Panc1 (cell line): ENCODE measurements around the gene WDR1. TPM values are rescaled to one million over a fixed set of nuclear protein-coding genes. Genes with fewer than 3 reads are reported as not detected.

Experiments
- ATAC-seq: fragments of 200-7000 bp; cut with Tn5 transposase; 2 replicates; pipeline ENCODE4 v1.9.1; 2020; ENCODE audit warnings: mild to moderate bottlenecking, moderate library complexity
- BruUV-seq: library from RNA; stranded (reverse); fragments of 400-500 nt; replicated peaks from 2 replicates; lab custom pipeline; 2021; lab: Mats Ljungman, UMichigan
- CTCF ChIA-PET: fragments of 300-600 bp; sonication (Branson Sonifier 250); formaldehyde crosslinking; loops from one replicate; lab custom pipeline; 2022; ENCODE audit warnings: antibody characterized with exemption; lab: Charles Lee
- POLR2A ChIA-PET: fragments of 300-600 bp; sonication (Branson Sonifier 250); formaldehyde crosslinking; loops from one replicate; lab custom pipeline; 2022; ENCODE audit warnings: antibody characterized with exemption; lab: Charles Lee
- DNase-seq: peaks from one replicate; pipeline ENCODE4 v3.0.0-alpha.2; 2010; ENCODE audit warnings: low read depth, low spot score
- H3K27ac ChIP-seq: 2 replicates; pipeline ENCODE4 v1.5.1; 2011; ENCODE audit warnings: mild to moderate bottlenecking, low read length, inconsistent platforms
- H3K27me3 ChIP-seq: fragments of 200-500 bp; sonication (Bioruptor generic); 2 replicates; pipeline ENCODE4 v1.6.0; 2014; ENCODE audit warnings: low read length, inconsistent platforms; ENCODE audit not compliant: control insufficient read depth, insufficient read depth
- H3K36me3 ChIP-seq: fragments of 200-500 bp; sonication (Bioruptor generic); 2 replicates; pipeline ENCODE4 v1.5.1; 2014; ENCODE audit warnings: inconsistent platforms, mild to moderate bottlenecking, low read length, moderate library complexity; ENCODE audit not compliant: control insufficient read depth, insufficient read depth
- H3K4me1 ChIP-seq: 2 replicates; pipeline ENCODE4 v1.5.1; 2011; ENCODE audit warnings: inconsistent platforms, mild to moderate bottlenecking, low read length, moderate library complexity; ENCODE audit not compliant: control insufficient read depth, insufficient read depth
- H3K4me3 ChIP-seq, 2 experiments: 2 replicates each; pipeline ENCODE4 v1.5.1; 2011 to 2012; ENCODE audit warnings: low read depth in 2 of 2, low read length in 2 of 2, mild to moderate bottlenecking in 2 of 2, inconsistent platforms in 1 of 2, moderate library complexity in 1 of 2
- H3K9me3 ChIP-seq: fragments of 200-500 bp; sonication (Bioruptor generic); 2 replicates; pipeline ENCODE4 v1.5.1; 2014; ENCODE audit warnings: low read depth, mild to moderate bottlenecking, inconsistent platforms, low read length, moderate library complexity; ENCODE audit not compliant: control insufficient read depth, insufficient read depth
- POLR2AphosphoS5 ChIP-seq: IDR thresholded peaks from 2 replicates; pipeline ENCODE4 v1.6.1; 2012; ENCODE audit warnings: mild to moderate bottlenecking, low read depth, low read length, moderate library complexity
- REST ChIP-seq, 2 experiments: IDR thresholded peaks; 2 replicates each; pipeline ENCODE4 v1.6.1; 2011 to 2012; ENCODE audit warnings: low read depth in 2 of 2, control low read depth in 1 of 2, low read length in 1 of 2, mild to moderate bottlenecking in 1 of 2, moderate library complexity in 1 of 2; ENCODE audit not compliant: insufficient read depth in 1 of 2
- SIN3A ChIP-seq: IDR thresholded peaks from 2 replicates; pipeline ENCODE4 v1.6.1; 2012; ENCODE audit warnings: low read depth, mild to moderate bottlenecking, low read length, moderate library complexity, borderline replicate concordance; ENCODE audit not compliant: insufficient read depth
- TCF7L2 ChIP-seq: IDR thresholded peaks from 2 replicates; pipeline ENCODE4 v1.6.1; 2011; ENCODE audit warnings: mild to moderate bottlenecking, low read depth, low read length, inconsistent platforms
- in situ Hi-C: cut with HindIII; loops from 2 replicates; pipeline ENCODE4 v1.10.0; 2016; ENCODE audit warnings: low sequenced_read_pairs, low pct_unique_long_range_greater_than_20kb
- intact Hi-C: fragments of 100-400 bp; cut with micrococcal nuclease; formaldehyde crosslinking; loops from one replicate; pipeline ENCODE4 v1.10.0; 2022; ENCODE audit not compliant: unreplicated experiment
- total RNA-seq: library from RNA; stranded (reverse); gene quantifications from one replicate; pipeline ENCODE4 v1.2.1, GENCODE V29; 2021; ENCODE audit not compliant: unreplicated experiment
- TF ChIP-seq, protein P1 (sequence below): fragments of 450-650 bp; IDR thresholded peaks from 2 replicates; pipeline ENCODE4 v1.5.1; 2017; ENCODE audit warnings: mild to moderate bottlenecking

Gene WDR1
- total RNA-seq, 1 experiment from 2014 or later: 260 TPM

GRCh38 chr4:10119278-10119677, 2.7 kb upstream of the WDR1 start:
- POLR2A ChIA-PET: interaction anchor here (0.8 kb wide), 1 partner anchor 12 kb away, joined by 3 read pairs; no protein-coding TSS in a partner anchor
- H3K4me1 ChIP-seq: peaks cover 12% of the 10 kb centered on the region
- no peaks in the 10 kb centered on the region for H3K27me3 ChIP-seq
- DNase-seq (no peak), ATAC-seq (no peak)
- intact Hi-C loops: no loop called here
- no peak for TF ChIP-seq TCF7L2
- no peak for TF ChIP-seq SIN3A
- no peak for TF ChIP-seq REST (IDR thresholded peaks at IDR 0.05; ENCODE audit: insufficient read depth in 1 of 2, low read depth in 2 of 2, low read length in 1 of 2)
- no peak for TF ChIP-seq POLR2AphosphoS5
- TF ChIP-seq, protein P1, sequence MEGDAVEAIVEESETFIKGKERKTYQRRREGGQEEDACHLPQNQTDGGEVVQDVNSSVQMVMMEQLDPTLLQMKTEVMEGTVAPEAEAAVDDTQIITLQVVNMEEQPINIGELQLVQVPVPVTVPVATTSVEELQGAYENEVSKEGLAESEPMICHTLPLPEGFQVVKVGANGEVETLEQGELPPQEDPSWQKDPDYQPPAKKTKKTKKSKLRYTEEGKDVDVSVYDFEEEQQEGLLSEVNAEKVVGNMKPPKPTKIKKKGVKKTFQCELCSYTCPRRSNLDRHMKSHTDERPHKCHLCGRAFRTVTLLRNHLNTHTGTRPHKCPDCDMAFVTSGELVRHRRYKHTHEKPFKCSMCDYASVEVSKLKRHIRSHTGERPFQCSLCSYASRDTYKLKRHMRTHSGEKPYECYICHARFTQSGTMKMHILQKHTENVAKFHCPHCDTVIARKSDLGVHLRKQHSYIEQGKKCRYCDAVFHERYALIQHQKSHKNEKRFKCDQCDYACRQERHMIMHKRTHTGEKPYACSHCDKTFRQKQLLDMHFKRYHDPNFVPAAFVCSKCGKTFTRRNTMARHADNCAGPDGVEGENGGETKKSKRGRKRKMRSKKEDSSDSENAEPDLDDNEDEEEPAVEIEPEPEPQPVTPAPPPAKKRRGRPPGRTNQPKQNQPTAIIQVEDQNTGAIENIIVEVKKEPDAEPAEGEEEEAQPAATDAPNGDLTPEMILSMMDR: no peak
- H3K27ac ChIP-seq: no peak overlapping the region
- no peak overlapping the region for H3K4me3 ChIP-seq
- H3K36me3 ChIP-seq: peaks cover 5% of the 10 kb centered on the region
- BruUV-seq: no TSS peak
- CTCF ChIA-PET: no interaction called here
- in situ Hi-C loops: no loop called here
- no peaks in the 10 kb centered on the region for H3K9me3 ChIP-seq

- DNase-seq (no peak), ATAC-seq (no peak)
- no TSS peak for BruUV-seq
- peaks cover 12% of the 10 kb centered on the region for H3K4me1 ChIP-seq
- no peaks in the 10 kb centered on the region for H3K9me3 ChIP-seq
- intact Hi-C loops: no loop called here
- no peak for TF ChIP-seq SIN3A
- H3K4me3 ChIP-seq: no peak overlapping the region
- no peaks in the 10 kb centered on the region for H3K27me3 ChIP-seq
- H3K27ac ChIP-seq: no peak overlapping the region
- ChIA-PET CTCF (interaction anchor here (0.6 kb wide), 1 partner anchor 18 kb away, joined by 3 read pairs; no protein-coding TSS in a partner anchor), POLR2A (interaction anchor here (0.6 to 1.6 kb wide), 3 partner anchors 10 to 339 kb away, joined by 3 to 4 read pairs (median 3); partner anchors contain the start of gene ZNF518B)
- H3K36me3 ChIP-seq: peaks cover 5% of the 10 kb centered on the region
- in situ Hi-C loops: no loop called here
These were observed 1.7 kb upstream of the WDR1 start for GRCh38 chr4:10118048-10119004.
